Uterus (tissue), 4 donors: ENCODE data around the gene EIF5AL1. TPM values are rescaled to one million over a fixed set of nuclear protein-coding genes. Genes with fewer than 3 reads are reported as not detected.

Source experiments
- DNase-seq, 2 donors: peaks; one replicate each; pipeline ENCODE4 v3.0.0-alpha.2; 2019 to 2020
- H3K27ac ChIP-seq, 2 donors: fragments of 200-600 bp; sonication (generic); 1 replicate in 1 of 2; 2 replicates in 1 of 2; pipeline ENCODE4 v1.5.1; 2016 to 2018
- H3K27me3 ChIP-seq, 2 donors: fragments of 200-600 bp; sonication (generic); one replicate each; pipeline ENCODE4 v1.5.1; 2018 to 2019; ENCODE audit warnings: control low read depth in 1 of 2
- H3K36me3 ChIP-seq, 2 donors: fragments of 200-600 bp; sonication (generic); one replicate each; pipeline ENCODE4 v1.5.1; 2019; ENCODE audit warnings: control low read depth in 1 of 2
- H3K4me1 ChIP-seq, 2 donors: fragments of 200-600 bp; sonication (generic); one replicate each; pipeline ENCODE4 v1.5.1; 2018 to 2019; ENCODE audit warnings: control low read depth in 1 of 2
- H3K4me3 ChIP-seq, 2 donors: fragments of 200-600 bp; sonication (generic); 1 replicate in 1 of 2; 2 replicates in 1 of 2; pipeline ENCODE4 v1.5.1; 2018 to 2019; ENCODE audit warnings: mild to moderate bottlenecking in 1 of 2
- H3K9me3 ChIP-seq, 2 donors: fragments of 200-600 bp; sonication (generic); one replicate each; pipeline ENCODE4 v1.5.1; 2019; ENCODE audit warnings: control low read depth in 1 of 2
- CTCF ChIP-seq, 4 experiments: fragments of 200-600 bp in 2 of 4; fragments of 450-650 bp in 2 of 4; sonication (generic) in 2 of 4; IDR thresholded peaks; one replicate each; pipeline ENCODE4 v1.5.1; 2016 to 2019; ENCODE audit warnings: antibody characterized with exemption in 4 of 4, mild to moderate bottlenecking in 2 of 4, moderate library complexity in 1 of 4
- POLR2A ChIP-seq, 2 donors: fragments of 450-650 bp; IDR thresholded peaks; one replicate each; pipeline ENCODE4 v1.6.1; 2016; ENCODE audit warnings: antibody characterized with exemption in 2 of 2, mild to moderate bottlenecking in 1 of 2, moderate library complexity in 1 of 2
- intact Hi-C: fragments of 100-400 bp; cut with DNase I; formaldehyde crosslinking; loops from one replicate; pipeline ENCODE4 v1.15.1; 2023; ENCODE audit warnings: low total_unique reads
- total RNA-seq, 4 donors: library from RNA; depleted of rRNA in 3 of 4; stranded (reverse); fragments of >200 nt in 3 of 4; gene quantifications; one replicate each; pipeline versions ENCODE4 v1.1.0 to v1.2.4, GENCODE V29; 2014 to 2023
- donor health status: DM: yes; HTN: yes; CAD: no.

EIF5AL1 gene
- total RNA-seq, 4 donors from 2014 or later, result 0.14 to 0.29 (median 0.26) TPM; not detected in 1

- TF ChIP-seq POLR2A (IDR thresholded peaks at IDR 0.05), result no peak
- no peak for TF ChIP-seq CTCF (IDR thresholded peaks at IDR 0.05)
- Histone ChIP-seq H3K36me3 (no peaks in the 10 kb centered on the region), H3K4me3 (no peak overlapping the region), H3K4me1 (peaks cover 0 to 11% of the 10 kb centered on the region in 2 donors), H3K27me3 (no peaks in the 10 kb centered on the region), H3K9me3 (no peaks in the 10 kb centered on the region), H3K27ac (peak overlapping the region; percentile 61 to 72)
- intact Hi-C loops, result no loop called here
- no peak for DNase-seq
Observed at GRCh38 chr10:79482304-79482703, 30.0 kb upstream of the EIF5AL1 start.

- TF ChIP-seq POLR2A (IDR thresholded peaks at IDR 0.05) (no peak), CTCF (IDR thresholded peaks at IDR 0.05) (no peak)
- no peaks in the 10 kb centered on the region for H3K36me3 ChIP-seq
- DNase-seq, result no peak
- intact Hi-C loops, result no loop called here
- H3K27ac ChIP-seq, result peak overlapping the region; percentile 61 to 72
- H3K9me3 ChIP-seq, result no peaks in the 10 kb centered on the region
- H3K4me3 ChIP-seq, result no peak overlapping the region
- H3K27me3 ChIP-seq, result no peaks in the 10 kb centered on the region
- H3K4me1 ChIP-seq, result peaks cover 0 to 15% of the 10 kb centered on the region in 2 donors
Observed at GRCh38 chr10:79482741-79483140, 29.6 kb upstream of the EIF5AL1 start.

GRCh38 chr10:79483299-79483698 is 29.0 kb upstream of the EIF5AL1 start:
- no peaks in the 10 kb centered on the region for H3K9me3 ChIP-seq
- intact Hi-C loops, result no loop called here
- no peak for DNase-seq
- TF ChIP-seq CTCF (IDR thresholded peaks at IDR 0.05) (no peak), POLR2A (IDR thresholded peaks at IDR 0.05) (no peak)
- no peaks in the 10 kb centered on the region for H3K36me3 ChIP-seq
- H3K27ac ChIP-seq, result peak overlapping the region; percentile 61 to 72
- H3K27me3 ChIP-seq, result no peaks in the 10 kb centered on the region
- no peak overlapping the region for H3K4me3 ChIP-seq
- peaks cover 0 to 16% of the 10 kb centered on the region in 2 donors for H3K4me1 ChIP-seq

GRCh38 chr10:79483948-79484347 is 28.4 kb upstream of the EIF5AL1 start:
- Histone ChIP-seq H3K27me3 (no peaks in the 10 kb centered on the region), H3K27ac (peak overlapping the region; percentile 61 to 72), H3K4me3 (no peak overlapping the region), H3K4me1 (peaks cover 0 to 16% of the 10 kb centered on the region in 2 donors), H3K9me3 (no peaks in the 10 kb centered on the region), H3K36me3 (no peaks in the 10 kb centered on the region)
- TF ChIP-seq POLR2A (IDR thresholded peaks at IDR 0.05), result no peak
- TF ChIP-seq CTCF (IDR thresholded peaks at IDR 0.05), result no peak
- intact Hi-C loops, result no loop called here
- DNase-seq, result peak; percentile 67 to 86

- no peak overlapping the region for H3K4me3 ChIP-seq
- peak overlapping the region; percentile 61 to 72 for H3K27ac ChIP-seq
- TF ChIP-seq CTCF (IDR thresholded peaks at IDR 0.05) (no peak), POLR2A (IDR thresholded peaks at IDR 0.05) (no peak)
- H3K4me1 ChIP-seq, result peaks cover 0 to 16% of the 10 kb centered on the region in 2 donors
- no peaks in the 10 kb centered on the region for H3K36me3 ChIP-seq
- intact Hi-C loops, result no loop called here
- DNase-seq, result no peak
- H3K27me3 ChIP-seq, result no peaks in the 10 kb centered on the region
- no peaks in the 10 kb centered on the region for H3K9me3 ChIP-seq
Observed at GRCh38 chr10:79484476-79484875, 27.9 kb upstream of the EIF5AL1 start.
